IMR-90 (cell line): ENCODE data around the gene RASL10B.

ENCODE experiments used
- BHLHE40 ChIP-seq: fragments of 150-350 bp; IDR thresholded peaks from 2 replicates; pipeline ENCODE4 v1.6.1; 2016; ENCODE audit warnings: mild to moderate bottlenecking, low read depth, low read length
- CTCF ChIP-seq: conservative IDR thresholded peaks from 2 replicates; pipeline ENCODE4 v1.5.1; 2012; ENCODE audit warnings: mild to moderate bottlenecking, low read depth, low read length, improper control_type of control experiment
- FOS ChIP-seq: fragments of 150-350 bp; IDR thresholded peaks from 2 replicates; pipeline ENCODE4 v1.6.1; 2016; ENCODE audit warnings: low read depth, low read length
- MAZ ChIP-seq: IDR thresholded peaks from 2 replicates; pipeline ENCODE4 v1.6.1; 2012; ENCODE audit warnings: low read depth, mild to moderate bottlenecking, low read length, improper control_type of control experiment, moderate library complexity, borderline replicate concordance
- NFE2L2 ChIP-seq: fragments of 150-350 bp; IDR thresholded peaks from 2 replicates; pipeline ENCODE4 v1.6.1; 2016; ENCODE audit warnings: low read depth, mild to moderate bottlenecking, low read length
- POLR2A ChIP-seq: IDR thresholded peaks from 2 replicates; pipeline ENCODE4 v1.6.1; 2012; ENCODE audit warnings: mild to moderate bottlenecking, low read depth, low read length
- RAD21 ChIP-seq: IDR thresholded peaks from 2 replicates; pipeline ENCODE4 v1.6.1; 2012; ENCODE audit warnings: low read length, improper control_type of control experiment
- RCOR1 ChIP-seq: IDR thresholded peaks from 2 replicates; pipeline ENCODE4 v1.6.1; 2012; ENCODE audit warnings: mild to moderate bottlenecking, low read length, improper control_type of control experiment; ENCODE audit not compliant: insufficient replicate concordance
- RFX5 ChIP-seq: IDR thresholded peaks from 2 replicates; pipeline ENCODE4 v1.8.0; 2012; ENCODE audit warnings: low read depth, mild to moderate bottlenecking, low read length, moderate library complexity
- SMC3 ChIP-seq: fragments of 150-350 bp; IDR thresholded peaks from 2 replicates; pipeline ENCODE4 v1.6.1; 2016; ENCODE audit warnings: low read depth, mild to moderate bottlenecking, antibody characterized with exemption, low read length, moderate library complexity
- USF2 ChIP-seq: fragments of 150-350 bp; IDR thresholded peaks from 2 replicates; pipeline ENCODE4 v1.6.1; 2017; ENCODE audit warnings: mild to moderate bottlenecking, antibody characterized with exemption, low read length, low read depth

GRCh38 chr17:35763767-35764122 is 32.3 kb downstream of the RASL10B start:
- TF ChIP-seq CTCF: no peak
- TF ChIP-seq POLR2A: no peak
- no peak for TF ChIP-seq RAD21
- no peak for TF ChIP-seq RFX5
- no peak for TF ChIP-seq USF2
- TF ChIP-seq SMC3: no peak
- TF ChIP-seq MAZ: no peak
- no peak for TF ChIP-seq BHLHE40
- TF ChIP-seq NFE2L2: no peak
- no peak for TF ChIP-seq FOS
- TF ChIP-seq RCOR1: no peak
